VCaP (cell line): ENCODE data around the gene ADAMTS14.

Experiments used
- H3K27ac ChIP-seq: fragments of 450-650 bp; 2 replicates; pipeline ENCODE4 v1.5.1; 2017
- TF ChIP-seq, protein P1 (sequence below): fragments of 450-650 bp; conservative IDR thresholded peaks from 2 replicates; pipeline ENCODE4 v1.5.1; 2017; ENCODE audit warnings: mild to moderate bottlenecking, moderate library complexity

The ADAMTS14 gene

DNA sequence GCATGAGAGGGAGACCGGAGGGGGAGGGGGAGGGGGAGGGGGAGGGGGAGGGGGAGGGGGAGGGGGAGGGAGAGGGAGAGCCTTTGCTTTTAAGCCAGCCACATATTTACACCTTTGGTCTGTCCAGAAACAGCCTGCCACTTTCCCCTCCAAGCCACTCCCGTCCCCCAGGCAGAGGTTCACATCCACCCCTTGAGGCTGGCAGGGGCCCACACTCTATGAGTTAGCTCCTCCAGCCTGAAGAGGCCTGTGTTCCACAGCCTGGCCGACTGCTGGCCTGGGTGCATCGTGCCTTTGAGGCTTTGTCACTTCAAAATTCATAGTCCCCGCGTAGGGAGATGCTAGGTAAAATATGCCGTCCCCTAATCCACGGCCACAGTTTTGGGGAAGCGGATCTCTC, 16.5 kb downstream of the ADAMTS14 start:
- TF ChIP-seq, protein P1, sequence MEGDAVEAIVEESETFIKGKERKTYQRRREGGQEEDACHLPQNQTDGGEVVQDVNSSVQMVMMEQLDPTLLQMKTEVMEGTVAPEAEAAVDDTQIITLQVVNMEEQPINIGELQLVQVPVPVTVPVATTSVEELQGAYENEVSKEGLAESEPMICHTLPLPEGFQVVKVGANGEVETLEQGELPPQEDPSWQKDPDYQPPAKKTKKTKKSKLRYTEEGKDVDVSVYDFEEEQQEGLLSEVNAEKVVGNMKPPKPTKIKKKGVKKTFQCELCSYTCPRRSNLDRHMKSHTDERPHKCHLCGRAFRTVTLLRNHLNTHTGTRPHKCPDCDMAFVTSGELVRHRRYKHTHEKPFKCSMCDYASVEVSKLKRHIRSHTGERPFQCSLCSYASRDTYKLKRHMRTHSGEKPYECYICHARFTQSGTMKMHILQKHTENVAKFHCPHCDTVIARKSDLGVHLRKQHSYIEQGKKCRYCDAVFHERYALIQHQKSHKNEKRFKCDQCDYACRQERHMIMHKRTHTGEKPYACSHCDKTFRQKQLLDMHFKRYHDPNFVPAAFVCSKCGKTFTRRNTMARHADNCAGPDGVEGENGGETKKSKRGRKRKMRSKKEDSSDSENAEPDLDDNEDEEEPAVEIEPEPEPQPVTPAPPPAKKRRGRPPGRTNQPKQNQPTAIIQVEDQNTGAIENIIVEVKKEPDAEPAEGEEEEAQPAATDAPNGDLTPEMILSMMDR = no peak
- no peak overlapping the region for H3K27ac ChIP-seq

DNA sequence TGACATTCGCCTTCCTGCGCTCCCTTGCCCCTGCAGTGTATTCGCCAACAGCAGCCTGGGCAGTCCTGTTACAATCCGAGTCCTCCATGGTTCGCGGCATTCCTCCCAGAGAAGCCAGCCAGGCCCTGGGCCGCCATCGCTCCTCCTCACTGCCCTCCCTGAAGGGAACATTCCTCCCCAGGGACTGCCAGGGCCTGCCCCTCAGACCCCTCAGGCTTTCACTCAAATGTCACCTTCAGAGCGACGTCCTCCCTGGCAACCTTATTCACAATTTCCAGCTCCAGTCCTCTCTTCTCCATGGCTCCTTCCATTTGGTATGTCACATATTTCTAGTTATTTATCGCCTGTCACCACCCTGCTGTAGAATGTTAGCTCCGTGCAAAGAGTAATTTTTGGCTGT, 17.4 kb downstream of the ADAMTS14 start:
- no peak overlapping the region for H3K27ac ChIP-seq

DNA sequence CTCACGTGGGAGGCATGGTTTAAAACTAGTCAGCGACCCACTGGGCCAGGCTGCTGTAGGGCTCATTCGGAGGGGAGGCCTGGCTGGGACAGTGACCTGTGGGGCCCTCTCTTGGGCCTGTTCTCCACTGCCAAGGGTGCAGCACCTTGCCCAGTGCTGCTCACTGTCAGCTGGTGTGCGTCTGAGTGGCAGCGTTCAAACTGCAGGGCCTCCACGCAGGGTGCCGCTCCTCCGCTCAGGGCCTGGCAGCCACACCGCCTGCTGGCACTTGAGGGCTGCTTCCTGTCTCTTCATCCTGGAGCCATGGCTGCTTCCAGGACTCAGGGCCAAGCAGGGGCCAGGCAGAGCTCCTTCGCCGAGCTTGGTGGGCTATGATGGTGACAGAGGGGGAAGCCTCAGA, 18.3 kb downstream of the ADAMTS14 start:
- TF ChIP-seq, protein P1 = no peak
- no peak overlapping the region for H3K27ac ChIP-seq

More for the DNA sequence above, 17.4 kb downstream of the ADAMTS14 start:
- TF ChIP-seq, protein P1 = no peak

DNA sequence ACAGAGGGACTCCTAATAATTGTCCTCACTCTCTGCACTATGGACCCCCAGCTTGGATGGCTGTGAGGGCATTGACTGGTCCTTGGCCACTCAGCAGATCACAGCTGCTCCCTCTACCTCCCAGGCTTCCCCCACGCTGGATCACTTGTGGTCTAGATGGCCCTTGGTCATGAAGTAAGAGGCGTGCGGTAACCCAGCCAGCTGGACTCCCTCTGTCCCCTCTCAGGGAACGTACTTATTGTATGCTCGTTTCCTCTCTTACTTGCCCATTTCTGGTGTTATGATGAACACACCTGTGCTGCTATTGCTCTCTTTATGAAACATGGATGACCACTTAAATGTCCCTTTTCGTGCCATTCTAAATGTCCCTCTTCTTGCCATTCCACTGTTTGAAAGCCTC, 19.3 kb downstream of the ADAMTS14 start:
- no peak overlapping the region for H3K27ac ChIP-seq
- TF ChIP-seq, protein P1 = no peak

DNA sequence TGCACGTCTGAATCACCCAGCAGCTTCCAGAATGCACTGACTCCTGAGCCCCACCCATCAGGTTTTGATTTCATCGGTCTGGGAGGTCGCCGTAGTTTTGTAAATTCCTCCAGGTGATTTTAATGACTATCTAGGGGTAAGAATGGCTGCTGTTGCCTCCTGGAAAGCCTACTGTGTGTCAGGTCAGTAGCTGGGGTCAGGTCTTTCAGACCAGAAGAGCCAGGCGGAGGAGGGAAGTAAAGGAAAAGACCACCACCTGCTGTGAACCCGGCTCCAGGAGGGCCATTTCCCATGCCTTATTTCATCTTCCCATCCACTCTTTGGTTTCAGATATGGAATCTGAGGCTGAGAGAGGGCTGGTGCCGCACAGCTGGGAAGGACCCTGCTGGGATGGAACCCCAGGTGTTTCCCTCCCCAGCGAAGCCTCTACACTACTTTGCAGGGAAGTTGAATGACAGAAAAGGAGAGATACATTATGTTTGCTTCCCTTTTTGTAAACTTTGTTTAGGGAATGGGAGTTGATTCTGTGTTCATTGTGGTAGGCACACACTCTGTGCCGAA, 19.8 kb downstream of the ADAMTS14 start:
- TF ChIP-seq, protein P1 = no peak
- no peak overlapping the region for H3K27ac ChIP-seq

DNA sequence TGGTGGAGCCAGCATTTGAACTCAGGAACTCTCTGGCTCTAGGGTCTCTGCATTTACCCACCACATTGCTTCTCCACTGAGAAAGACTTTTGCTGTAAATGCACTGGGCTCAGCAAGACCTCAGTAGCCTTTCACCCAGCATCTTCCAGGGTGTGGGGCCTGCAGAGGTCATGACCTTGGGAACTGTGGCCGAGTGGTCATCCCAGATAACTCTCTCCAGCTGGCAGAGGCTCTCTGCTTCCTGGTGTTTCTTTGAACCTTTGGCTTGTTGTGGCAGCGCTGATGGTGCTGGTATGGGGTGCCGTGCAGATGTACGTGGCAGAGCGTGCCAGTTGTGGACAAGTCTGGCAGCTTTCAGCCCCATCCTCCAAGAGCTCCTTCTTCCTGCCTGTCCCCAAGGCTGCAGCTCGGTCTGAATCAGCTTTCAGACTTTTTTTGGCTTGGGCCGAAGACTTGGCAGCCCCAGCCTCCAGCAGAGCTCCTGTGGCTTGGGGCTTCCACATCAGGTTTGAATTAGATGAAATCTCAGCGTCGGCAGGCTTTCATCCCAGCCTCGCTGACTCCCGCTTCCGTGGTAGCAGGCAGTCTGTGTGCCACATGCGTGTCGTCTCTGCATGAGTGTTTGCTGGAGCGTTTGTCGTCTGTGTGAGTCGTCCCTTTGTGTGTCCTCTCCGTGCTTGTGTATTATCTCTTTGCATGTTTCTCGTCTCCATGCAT, 21.5 kb downstream of the ADAMTS14 start:
- TF ChIP-seq, protein P1 = no peak
- H3K27ac ChIP-seq = no peak overlapping the region

DNA sequence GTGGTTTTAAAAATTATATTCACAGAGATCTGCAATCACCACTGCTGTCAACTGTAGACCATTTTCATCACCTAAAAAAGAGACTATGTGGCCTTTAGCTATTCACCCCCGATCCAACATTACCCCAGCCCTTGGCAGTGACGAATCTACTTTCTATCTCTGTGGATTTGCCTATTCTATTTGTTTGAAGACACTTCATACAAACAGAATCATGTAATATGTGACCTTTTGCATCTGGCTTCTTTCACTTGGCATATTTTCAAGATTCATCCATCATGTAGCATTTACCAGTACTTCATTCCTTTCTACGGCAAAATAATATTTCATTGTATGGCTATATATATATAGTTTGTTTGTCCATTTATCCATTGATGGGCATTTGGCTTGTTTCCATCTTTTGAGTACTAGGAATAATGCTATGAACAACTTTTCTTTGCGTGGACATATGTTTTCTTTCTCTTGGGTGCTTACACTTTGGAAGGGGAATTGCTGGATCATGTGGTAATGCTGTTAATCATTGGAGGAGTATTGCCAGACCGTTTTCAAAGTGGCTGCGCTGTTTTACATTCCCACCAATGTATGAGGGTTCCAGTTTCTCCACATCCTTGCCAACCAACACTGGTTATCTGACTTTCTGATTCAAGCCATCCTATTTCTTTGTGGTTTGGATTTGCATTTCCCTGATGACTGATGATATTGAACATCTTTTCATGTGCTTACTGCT, 22.3 kb downstream of the ADAMTS14 start:
- no peak overlapping the region for H3K27ac ChIP-seq
- TF ChIP-seq, protein P1 = no peak
